Prostate gland (tissue), 2 donors: ENCODE data around the gene BEAN1. TPM values are rescaled to one million over a fixed set of nuclear protein-coding genes. Genes with fewer than 3 reads are reported as not detected.

ENCODE experiments used
- DNase-seq: peaks from one replicate; pipeline ENCODE4 v3.0.0-alpha.2; 2019; ENCODE audit warnings: low spot score
- H3K27ac ChIP-seq, 2 donors: fragments of 200-600 bp; sonication (generic); 2 replicates each; pipeline ENCODE4 v1.5.1; 2017 to 2019
- H3K27me3 ChIP-seq: fragments of 200-600 bp; sonication (generic); replicated peaks from 2 replicates; pipeline ENCODE4 v1.5.1; 2019; ENCODE audit not compliant: insufficient read depth
- H3K36me3 ChIP-seq, 2 donors: fragments of 200-600 bp; sonication (generic); 1 replicate in 1 of 2; 2 replicates in 1 of 2; pipeline versions ENCODE4 v1.5.1 to v1.8.1; 2017 to 2019
- H3K4me1 ChIP-seq: fragments of 200-600 bp; sonication (generic); replicated peaks from 2 replicates; pipeline ENCODE4 v1.5.1; 2019
- H3K4me3 ChIP-seq, 2 donors: fragments of 200-600 bp; sonication (generic); 2 replicates each; pipeline ENCODE4 v1.5.1; 2017 to 2019
- H3K9me3 ChIP-seq: fragments of 200-600 bp; sonication (generic); 2 replicates; pipeline ENCODE4 v1.5.1; 2017
- CTCF ChIP-seq, 4 experiments: fragments of 200-600 bp in 2 of 4; fragments of 450-650 bp in 2 of 4; sonication (generic) in 2 of 4; IDR thresholded peaks; 1 replicate in 3 of 4; 2 replicates in 1 of 4; pipeline ENCODE4 v1.5.1; 2016 to 2019; ENCODE audit warnings: antibody characterized with exemption in 4 of 4, mild to moderate bottlenecking in 2 of 4, moderate library complexity in 2 of 4
- POLR2A ChIP-seq: fragments of 450-650 bp; IDR thresholded peaks from one replicate; pipeline ENCODE4 v1.6.1; 2016; ENCODE audit warnings: antibody characterized with exemption, mild to moderate bottlenecking
- POLR2AphosphoS5 ChIP-seq: sonication (generic); formaldehyde crosslinking; IDR thresholded peaks from one replicate; pipeline ENCODE4 v1.6.1; 2017; ENCODE audit warnings: antibody characterized with exemption
- WGBS: methylation state at CpG from one replicate; pipeline ENCODE4 v1.1.5; 2018; 5-methylcytosine and 5-hydroxymethylcytosine counted together
- intact Hi-C: fragments of 100-400 bp; cut with DNase I; formaldehyde crosslinking; loops from one replicate; pipeline ENCODE4 v1.14.2; 2022
- total RNA-seq, 2 donors: library from RNA; depleted of rRNA; stranded (reverse); fragments of >200 nt; gene quantifications; one replicate each; pipeline ENCODE4 v1.1.0, GENCODE V29; 2016

Gene BEAN1
- total RNA-seq, 2 donors from 2014 or later = 0.14 to 0.51 TPM

GRCh38 chr16:66389256-66390176 lies 37.6 kb upstream of the BEAN1 start:
- TF ChIP-seq POLR2AphosphoS5 (no peak), POLR2A (no peak), CTCF (IDR thresholded peaks at IDR 0.05) (no peak)
- WGBS = 93% methylated on average over 13 of the region's 13 CpGs
- no peaks in the 10 kb centered on the region for H3K27me3 ChIP-seq
- H3K4me3 ChIP-seq = no peak overlapping the region
- H3K27ac ChIP-seq = no peak overlapping the region
- H3K4me1 ChIP-seq = no peaks in the 10 kb centered on the region
- no peaks in the 10 kb centered on the region for H3K36me3 ChIP-seq
- DNase-seq = no peak
- intact Hi-C loops = no loop called here
- H3K9me3 ChIP-seq = no peaks in the 10 kb centered on the region

DNA sequence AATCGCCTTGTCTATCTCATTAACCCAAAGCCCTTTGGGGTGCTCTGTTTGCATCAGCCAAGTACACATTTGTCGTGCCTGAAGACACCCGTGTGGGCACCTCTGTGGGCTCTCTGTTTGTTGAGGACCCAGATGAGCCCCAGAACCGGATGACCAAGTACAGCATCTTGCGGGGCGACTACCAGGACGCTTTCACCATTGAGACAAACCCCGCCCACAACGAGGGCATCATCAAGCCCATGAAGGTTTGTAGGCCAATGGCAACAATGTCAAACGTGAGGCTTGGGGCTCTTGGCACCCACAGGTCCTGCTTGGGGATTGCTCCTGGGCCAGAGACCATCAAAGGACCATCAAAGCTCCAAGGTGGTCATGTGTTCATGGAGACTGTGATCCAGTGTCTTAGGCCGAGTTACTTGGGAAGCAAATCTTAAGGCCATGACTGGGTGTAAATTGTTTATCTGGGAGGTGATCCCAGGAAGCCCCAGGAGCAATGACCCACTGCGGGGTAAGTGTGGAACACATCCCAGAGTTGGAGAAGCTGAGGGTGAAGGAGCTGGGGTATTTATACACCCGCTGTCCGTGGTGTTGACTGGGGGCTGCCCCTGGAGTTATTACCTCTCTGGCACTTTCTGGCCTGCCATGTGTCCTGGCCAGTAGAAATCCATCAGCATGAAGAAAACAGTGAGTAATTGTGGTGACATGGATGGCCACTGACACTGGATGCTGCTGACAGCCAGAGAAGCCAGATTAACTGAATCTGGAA lies 36.6 kb upstream of the BEAN1 start:
- Histone ChIP-seq H3K4me3 (no peak overlapping the region), H3K4me1 (no peaks in the 10 kb centered on the region), H3K36me3 (no peaks in the 10 kb centered on the region), H3K9me3 (no peaks in the 10 kb centered on the region), H3K27ac (no peak overlapping the region), H3K27me3 (no peaks in the 10 kb centered on the region)
- DNase-seq = no peak
- intact Hi-C loops = no loop called here
- TF ChIP-seq POLR2AphosphoS5 (no peak), CTCF (IDR thresholded peaks at IDR 0.05) (no peak), POLR2A (no peak)
- WGBS = 88% methylated on average over 14 of the region's 14 CpGs

DNA sequence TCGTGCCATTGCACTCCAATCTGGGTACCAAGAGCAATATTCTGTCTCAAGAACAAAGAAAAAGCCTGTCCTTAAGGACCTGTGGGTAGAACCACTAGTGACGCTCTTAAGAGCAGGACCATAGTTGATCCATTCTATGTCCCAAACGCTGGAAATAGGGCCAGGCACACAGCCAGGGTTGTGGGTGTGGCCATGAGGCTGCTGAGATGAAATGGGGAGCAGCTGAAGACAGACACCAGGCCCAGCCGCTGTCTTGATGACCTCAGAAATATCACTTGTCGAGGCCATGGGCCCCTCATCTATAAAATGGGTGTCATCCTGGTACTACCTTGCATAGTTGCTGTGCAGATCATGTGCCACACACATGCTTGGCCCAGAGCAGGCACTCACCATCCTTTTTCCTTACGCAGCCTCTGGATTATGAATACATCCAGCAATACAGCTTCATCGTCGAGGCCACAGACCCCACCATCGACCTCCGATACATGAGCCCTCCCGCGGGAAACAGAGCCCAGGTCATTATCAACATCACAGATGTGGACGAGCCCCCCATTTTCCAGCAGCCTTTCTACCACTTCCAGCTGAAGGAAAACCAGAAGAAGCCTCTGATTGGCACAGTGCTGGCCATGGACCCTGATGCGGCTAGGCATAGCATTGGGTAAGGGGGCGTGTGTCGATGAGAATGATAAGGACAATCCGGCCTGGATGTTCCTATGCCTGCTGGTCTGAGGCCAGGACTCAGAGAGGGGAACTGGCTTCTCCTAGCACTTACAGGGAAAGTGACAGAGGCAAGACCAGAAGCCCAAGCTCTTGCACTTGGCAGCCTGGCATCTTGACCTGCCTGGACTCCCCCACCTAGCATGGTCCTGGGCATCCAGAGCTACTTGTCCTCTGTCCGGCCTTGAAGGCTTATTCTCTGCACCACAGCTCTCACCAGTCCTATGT lies 35.1 kb upstream of the BEAN1 start:
- Histone ChIP-seq H3K9me3 (no peaks in the 10 kb centered on the region), H3K36me3 (no peaks in the 10 kb centered on the region), H3K4me3 (no peak overlapping the region), H3K27ac (no peak overlapping the region), H3K27me3 (no peaks in the 10 kb centered on the region), H3K4me1 (no peaks in the 10 kb centered on the region)
- 83% methylated on average over 18 of the region's 18 CpGs for WGBS
- no peak for TF ChIP-seq POLR2A
- TF ChIP-seq POLR2AphosphoS5 = no peak
- TF ChIP-seq CTCF (IDR thresholded peaks at IDR 0.05) = no peak
- intact Hi-C loops = no loop called here
- DNase-seq = no peak

DNA sequence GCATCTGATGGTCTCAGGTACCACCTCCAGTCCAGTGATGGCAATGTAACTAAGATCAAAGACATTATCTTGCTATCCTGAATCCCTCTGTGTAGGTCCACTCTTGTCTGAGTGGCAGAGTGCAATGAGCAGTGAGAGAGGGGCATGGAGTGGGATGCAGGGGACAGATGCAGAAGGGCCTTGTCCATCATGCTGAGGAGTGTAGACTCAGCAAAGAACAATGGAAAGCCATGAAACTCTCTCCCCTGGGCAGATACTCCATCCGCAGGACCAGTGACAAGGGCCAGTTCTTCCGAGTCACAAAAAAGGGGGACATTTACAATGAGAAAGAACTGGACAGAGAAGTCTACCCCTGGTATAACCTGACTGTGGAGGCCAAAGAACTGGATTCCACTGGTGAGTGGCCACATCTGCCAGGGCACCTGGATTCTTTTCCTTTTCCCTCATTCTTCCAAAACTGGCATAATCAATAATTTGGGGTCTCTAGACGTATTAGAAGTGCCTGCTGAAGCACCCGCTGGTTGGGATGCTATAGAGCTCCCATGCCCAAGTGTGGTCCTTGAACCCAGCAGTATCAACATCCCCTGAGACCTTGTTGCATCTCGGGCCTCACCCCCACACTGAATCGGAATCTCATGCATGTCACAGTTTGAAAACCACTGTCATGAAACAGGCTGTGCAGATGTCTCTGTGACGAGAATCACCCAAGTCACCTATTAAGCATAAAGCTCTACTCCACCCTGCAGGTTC lies 31.1 kb upstream of the BEAN1 start:
- no peaks in the 10 kb centered on the region for H3K4me1 ChIP-seq
- TF ChIP-seq POLR2AphosphoS5 = no peak
- TF ChIP-seq POLR2A = no peak
- no peak for TF ChIP-seq CTCF (IDR thresholded peaks at IDR 0.05)
- no peaks in the 10 kb centered on the region for H3K36me3 ChIP-seq
- H3K27ac ChIP-seq = no peak overlapping the region
- H3K9me3 ChIP-seq = no peaks in the 10 kb centered on the region
- WGBS = 95% methylated on average over 7 of the region's 7 CpGs
- no peak for DNase-seq
- no peaks in the 10 kb centered on the region for H3K27me3 ChIP-seq
- intact Hi-C loops = no loop called here
- no peak overlapping the region for H3K4me3 ChIP-seq
